Astrocyte (in vitro differentiated cells and primary cell): ENCODE measurements around the gene PKNOX2. TPM values are rescaled to one million over a fixed set of nuclear protein-coding genes. Genes with fewer than 3 reads are reported as not detected.
A peak's percentile ranks its signal among the peaks of the same experiment; 100 is the strongest.

Source experiments
- DNase-seq: peaks from one replicate; pipeline ENCODE4 v3.0.0-alpha.2; 2010; ENCODE audit warnings: low read depth
- FAIRE-seq: peaks from 2 replicates; lab custom pipeline; 2011; peaks lifted over from hg19 to GRCh38; lab: Jason Lieb, UNC
- H2AFZ ChIP-seq: 2 replicates; pipeline ENCODE4 v1.6.0; 2012; ENCODE audit warnings: low read depth, low read length, inconsistent platforms
- H3K27ac ChIP-seq: 2 replicates; pipeline ENCODE4 v1.5.1; 2011; ENCODE audit warnings: low read depth, low read length, inconsistent platforms
- H3K27me3 ChIP-seq: 2 replicates; pipeline ENCODE4 v1.6.0; 2011; ENCODE audit warnings: low read length, inconsistent platforms; ENCODE audit not compliant: insufficient read depth
- H3K36me3 ChIP-seq: 2 replicates; pipeline ENCODE4 v1.5.1; 2011; ENCODE audit warnings: low read length, inconsistent platforms; ENCODE audit not compliant: insufficient read depth
- H3K4me1 ChIP-seq: 2 replicates; pipeline ENCODE4 v1.5.1; 2011; ENCODE audit warnings: low read length, inconsistent platforms; ENCODE audit not compliant: insufficient read depth
- H3K4me2 ChIP-seq: 2 replicates; pipeline ENCODE4 v1.6.0; 2012; ENCODE audit warnings: low read length, inconsistent platforms
- H3K4me3 ChIP-seq: 2 replicates; pipeline ENCODE4 v1.5.1; 2011; ENCODE audit warnings: low read depth, mild to moderate bottlenecking, low read length, inconsistent platforms; ENCODE audit not compliant: insufficient read depth
- H3K79me2 ChIP-seq: 2 replicates; pipeline ENCODE4 v1.6.0; 2012; ENCODE audit warnings: mild to moderate bottlenecking, low read length, inconsistent platforms; ENCODE audit not compliant: insufficient read depth
- H3K9ac ChIP-seq: 2 replicates; pipeline ENCODE4 v1.6.0; 2012; ENCODE audit warnings: mild to moderate bottlenecking, low read length, inconsistent platforms
- H3K9me3 ChIP-seq: 2 replicates; pipeline ENCODE4 v1.5.1; 2012; ENCODE audit warnings: low read depth, mild to moderate bottlenecking, low read length, inconsistent platforms; ENCODE audit not compliant: insufficient read depth
- H4K20me1 ChIP-seq: 2 replicates; pipeline ENCODE4 v1.6.0; 2012; ENCODE audit warnings: low read length, inconsistent platforms; ENCODE audit not compliant: insufficient read depth
- H3K27ac Mint-ChIP-seq: one replicate; pipeline ENCODE4 v1.8.0; 2021; ENCODE audit warnings: mild to moderate bottlenecking, mixed read lengths; ENCODE audit not compliant: unreplicated experiment
- H3K27me3 Mint-ChIP-seq: one replicate; pipeline ENCODE4 v1.8.0; 2021; ENCODE audit warnings: low read depth, mixed read lengths; ENCODE audit not compliant: unreplicated experiment
- H3K36me3 Mint-ChIP-seq: one replicate; pipeline ENCODE4 v1.8.0; 2021; ENCODE audit warnings: low read depth, mixed read lengths; ENCODE audit not compliant: unreplicated experiment
- H3K4me1 Mint-ChIP-seq: one replicate; pipeline ENCODE4 v1.8.0; 2021; ENCODE audit warnings: low read depth, mixed read lengths; ENCODE audit not compliant: unreplicated experiment
- H3K4me3 Mint-ChIP-seq: one replicate; pipeline ENCODE4 v1.8.0; 2021; ENCODE audit warnings: mild to moderate bottlenecking, moderate library complexity, mixed read lengths; ENCODE audit not compliant: unreplicated experiment
- H3K9me3 Mint-ChIP-seq: one replicate; pipeline ENCODE4 v1.8.0; 2021; ENCODE audit warnings: mild to moderate bottlenecking, mixed read lengths; ENCODE audit not compliant: unreplicated experiment
- EZH2 ChIP-seq: IDR thresholded peaks from 2 replicates; pipeline ENCODE4 v1.6.1; 2012; ENCODE audit warnings: mild to moderate bottlenecking, low read length, inconsistent platforms; ENCODE audit not compliant: insufficient read depth
- total RNA-seq: library from RNA; stranded (reverse); gene quantifications from 2 replicates; pipeline ENCODE4 v1.2.1, GENCODE V29; 2021
- TF ChIP-seq, protein P1 (sequence below): IDR thresholded peaks from 2 replicates; pipeline ENCODE4 v1.5.1; 2011; ENCODE audit warnings: low read depth, mild to moderate bottlenecking, inconsistent platforms, low read length, moderate library complexity; ENCODE audit not compliant: insufficient read depth

PKNOX2 gene
- total RNA-seq, 1 donor from 2014 or later: 53.4 TPM

DNA sequence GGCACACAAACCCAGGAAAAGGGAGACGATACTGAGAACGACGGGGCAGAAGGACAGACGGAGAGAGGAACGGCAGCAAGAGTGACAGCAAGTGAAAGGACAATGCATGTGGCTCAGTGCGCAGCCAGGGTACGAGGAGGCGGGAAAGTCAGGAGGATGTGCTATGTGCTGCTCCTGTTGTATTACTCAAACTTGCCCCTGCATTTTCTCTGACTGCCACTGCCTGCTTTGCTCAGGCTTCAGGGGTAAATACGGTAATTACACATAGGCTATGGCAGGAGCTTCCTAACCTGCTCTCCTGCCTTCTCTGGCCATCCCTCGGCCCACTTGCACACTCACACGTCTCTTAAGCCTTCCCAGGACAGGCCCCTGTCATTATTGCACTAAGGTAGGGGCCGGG lies 236.7 kb downstream of the PKNOX2 start:
- H3K27me3 Mint-ChIP-seq: no peaks in the 10 kb centered on the region
- H3K9me3 ChIP-seq: no peaks in the 10 kb centered on the region
- no peak overlapping the region for H3K27ac ChIP-seq
- H3K27me3 ChIP-seq: no peaks in the 10 kb centered on the region
- H4K20me1 ChIP-seq: no peaks in the 10 kb centered on the region
- no peak overlapping the region for H3K4me3 Mint-ChIP-seq
- H3K36me3 ChIP-seq: no peaks in the 10 kb centered on the region
- FAIRE-seq (no peak), DNase-seq (no peak)
- no peak overlapping the region for H2AFZ ChIP-seq
- peaks cover 15% of the 10 kb centered on the region for H3K4me1 ChIP-seq
- no peaks in the 10 kb centered on the region for H3K9me3 Mint-ChIP-seq
- H3K4me3 ChIP-seq: no peak overlapping the region
- H3K79me2 ChIP-seq: no peaks in the 10 kb centered on the region
- H3K9ac ChIP-seq: no peak overlapping the region
- peaks cover 45% of the 10 kb centered on the region for H3K36me3 Mint-ChIP-seq
- no peak for TF ChIP-seq EZH2
- TF ChIP-seq, protein P1, sequence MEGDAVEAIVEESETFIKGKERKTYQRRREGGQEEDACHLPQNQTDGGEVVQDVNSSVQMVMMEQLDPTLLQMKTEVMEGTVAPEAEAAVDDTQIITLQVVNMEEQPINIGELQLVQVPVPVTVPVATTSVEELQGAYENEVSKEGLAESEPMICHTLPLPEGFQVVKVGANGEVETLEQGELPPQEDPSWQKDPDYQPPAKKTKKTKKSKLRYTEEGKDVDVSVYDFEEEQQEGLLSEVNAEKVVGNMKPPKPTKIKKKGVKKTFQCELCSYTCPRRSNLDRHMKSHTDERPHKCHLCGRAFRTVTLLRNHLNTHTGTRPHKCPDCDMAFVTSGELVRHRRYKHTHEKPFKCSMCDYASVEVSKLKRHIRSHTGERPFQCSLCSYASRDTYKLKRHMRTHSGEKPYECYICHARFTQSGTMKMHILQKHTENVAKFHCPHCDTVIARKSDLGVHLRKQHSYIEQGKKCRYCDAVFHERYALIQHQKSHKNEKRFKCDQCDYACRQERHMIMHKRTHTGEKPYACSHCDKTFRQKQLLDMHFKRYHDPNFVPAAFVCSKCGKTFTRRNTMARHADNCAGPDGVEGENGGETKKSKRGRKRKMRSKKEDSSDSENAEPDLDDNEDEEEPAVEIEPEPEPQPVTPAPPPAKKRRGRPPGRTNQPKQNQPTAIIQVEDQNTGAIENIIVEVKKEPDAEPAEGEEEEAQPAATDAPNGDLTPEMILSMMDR: no peak
- no peak overlapping the region for H3K27ac Mint-ChIP-seq
- H3K4me1 Mint-ChIP-seq: peaks cover 35% of the 10 kb centered on the region
- H3K4me2 ChIP-seq: no peak overlapping the region

DNA sequence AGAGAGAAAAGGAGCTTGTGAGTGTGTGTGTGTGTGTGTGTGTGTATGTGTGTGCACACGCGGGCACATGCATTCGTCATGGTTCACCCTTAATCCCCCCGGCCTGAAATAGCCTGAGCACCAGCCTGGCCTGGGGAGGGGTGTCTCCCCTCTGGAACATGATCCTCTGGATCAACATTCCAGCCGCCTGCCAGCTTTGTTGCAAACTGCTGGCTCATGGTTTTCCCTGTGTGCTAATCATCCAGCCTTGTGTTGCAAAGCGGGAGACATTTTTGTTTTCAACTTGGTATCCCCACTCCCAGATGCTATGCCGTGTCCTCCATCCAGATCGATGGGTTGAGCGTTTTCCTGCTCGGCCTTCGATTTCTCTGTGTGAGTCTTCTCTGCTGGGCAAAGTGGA lies 237.2 kb downstream of the PKNOX2 start:
- Histone ChIP-seq H3K27me3 (no peaks in the 10 kb centered on the region), H3K9ac (no peak overlapping the region), H3K4me2 (no peak overlapping the region), H3K4me1 (peaks cover 15% of the 10 kb centered on the region), H4K20me1 (no peaks in the 10 kb centered on the region), H3K9me3 (no peaks in the 10 kb centered on the region), H3K36me3 (no peaks in the 10 kb centered on the region), H3K4me3 (no peak overlapping the region), H3K79me2 (no peaks in the 10 kb centered on the region), H3K27ac (no peak overlapping the region), H2AFZ (no peak overlapping the region)
- peaks cover 47% of the 10 kb centered on the region for H3K36me3 Mint-ChIP-seq
- no peak for DNase-seq
- FAIRE-seq: no peak
- H3K9me3 Mint-ChIP-seq: no peaks in the 10 kb centered on the region
- H3K27ac Mint-ChIP-seq: peak overlapping the region; percentile 62
- H3K27me3 Mint-ChIP-seq: no peaks in the 10 kb centered on the region
- H3K4me3 Mint-ChIP-seq: no peak overlapping the region
- TF ChIP-seq, protein P1: no peak
- TF ChIP-seq EZH2: no peak
- H3K4me1 Mint-ChIP-seq: peaks cover 35% of the 10 kb centered on the region

DNA sequence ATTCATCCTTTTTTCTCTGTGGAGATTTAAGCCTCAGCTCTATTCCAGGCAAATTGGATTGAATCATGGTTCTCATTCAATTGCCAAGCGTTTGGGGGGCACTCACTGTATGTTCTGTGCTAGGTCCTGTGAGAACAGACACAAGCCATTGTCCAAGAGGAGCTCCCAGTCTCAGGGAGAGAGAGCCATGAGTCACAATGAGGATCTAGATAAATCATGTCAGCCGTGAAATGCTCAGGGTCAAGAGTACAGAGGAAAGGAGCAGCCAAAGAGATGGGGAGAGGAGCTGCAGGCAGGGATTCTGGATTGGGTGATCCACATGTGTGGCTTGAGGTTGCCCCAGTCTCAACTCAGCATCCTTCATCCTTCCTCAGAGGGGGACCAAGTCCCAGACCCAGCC lies 237.9 kb downstream of the PKNOX2 start:
- H3K4me1 Mint-ChIP-seq: peaks cover 35% of the 10 kb centered on the region
- Histone ChIP-seq H3K79me2 (no peaks in the 10 kb centered on the region), H2AFZ (no peak overlapping the region), H3K27ac (no peak overlapping the region), H3K27me3 (no peaks in the 10 kb centered on the region), H3K36me3 (no peaks in the 10 kb centered on the region), H3K9ac (no peak overlapping the region), H3K9me3 (no peaks in the 10 kb centered on the region), H3K4me1 (peaks cover 15% of the 10 kb centered on the region), H3K4me2 (no peak overlapping the region), H3K4me3 (no peak overlapping the region), H4K20me1 (no peaks in the 10 kb centered on the region)
- H3K4me3 Mint-ChIP-seq: no peak overlapping the region
- peaks cover 48% of the 10 kb centered on the region for H3K36me3 Mint-ChIP-seq
- no peaks in the 10 kb centered on the region for H3K9me3 Mint-ChIP-seq
- TF ChIP-seq EZH2: no peak
- TF ChIP-seq, protein P1: no peak
- FAIRE-seq: no peak
- no peaks in the 10 kb centered on the region for H3K27me3 Mint-ChIP-seq
- no peak overlapping the region for H3K27ac Mint-ChIP-seq
- peak; percentile 65 for DNase-seq
